Heart right ventricle (tissue), 16 donors: ENCODE data around the gene GADL1. TPM values are rescaled to one million over a fixed set of nuclear protein-coding genes. Genes with fewer than 3 reads are reported as not detected.

Experiments used
- ATAC-seq, 8 donors: fragments of 200-7000 bp; cut with Tn5 transposase; one replicate each; pipeline ENCODE4 v1.9.1; 2020; ENCODE audit warnings: mild to moderate bottlenecking in 8 of 8, moderate library complexity in 8 of 8, moderate number of reproducible peaks in 1 of 8
- DNase-seq, 2 donors: peaks; one replicate each; pipeline ENCODE4 v3.0.0-alpha.2; 2020
- H3K27ac ChIP-seq, 10 donors: fragments of 200-600 bp; sonication (generic) in 2 of 10; one replicate each; pipeline versions ENCODE4 v1.5.0 to v1.8.0; 2020 to 2022; ENCODE audit warnings: mild to moderate bottlenecking in 3 of 10
- H3K27me3 ChIP-seq, 7 donors: fragments of 200-600 bp; one replicate each; pipeline ENCODE4 v1.8.0; 2021 to 2022; ENCODE audit warnings: mild to moderate bottlenecking in 2 of 7
- H3K36me3 ChIP-seq, 9 donors: fragments of 200-600 bp; sonication (generic) in 1 of 9; one replicate each; pipeline versions ENCODE4 v1.5.0 to v1.8.0; 2020 to 2022; ENCODE audit warnings: mild to moderate bottlenecking in 2 of 9
- H3K4me1 ChIP-seq, 9 donors: fragments of 200-600 bp; sonication (generic) in 1 of 9; one replicate each; pipeline versions ENCODE4 v1.5.0 to v1.8.0; 2020 to 2022; ENCODE audit warnings: mild to moderate bottlenecking in 4 of 9
- H3K4me3 ChIP-seq, 10 donors: fragments of 200-600 bp; sonication (generic) in 2 of 10; one replicate each; pipeline versions ENCODE4 v1.5.0 to v1.8.0; 2020 to 2022; ENCODE audit warnings: mild to moderate bottlenecking in 7 of 10, moderate library complexity in 2 of 10
- H3K9me3 ChIP-seq, 11 donors: fragments of 200-600 bp in 10 of 11; sonication (generic) in 2 of 11; one replicate each; pipeline versions ENCODE4 v1.5.0 to v1.8.0; 2013 to 2022; ENCODE audit warnings: mild to moderate bottlenecking in 2 of 11, control low read depth in 1 of 11, moderate library complexity in 1 of 11
- CTCF ChIP-seq, 9 donors: fragments of 200-600 bp; sonication (generic) in 2 of 9; IDR thresholded peaks; one replicate each; pipeline versions ENCODE4 v1.5.0 to v1.8.0; 2021 to 2022; ENCODE audit warnings: antibody characterized with exemption in 9 of 9, mild to moderate bottlenecking in 5 of 9, moderate library complexity in 1 of 9
- WGBS, 2 donors: extraction: QIAGEN DNeasy Blood & Tissue Kit; methylation state at CpG; one replicate each; pipeline ENCODE4 v1.1.7; 2013; ENCODE audit warnings: inconsistent platforms in 1 of 2; 5-methylcytosine and 5-hydroxymethylcytosine counted together
- intact Hi-C, 10 donors: fragments of 100-400 bp; cut with DNase I; formaldehyde crosslinking; loops; one replicate each; pipeline versions ENCODE4 v1.11.1 to v1.14.2; 2022
- polyA plus RNA-seq, 2 donors: library from polyadenylated mRNA; stranded (reverse); fragments of 200-250 nt; gene quantifications; one replicate each; pipeline ENCODE4 v1.2.3, GENCODE V29; 2013
- total RNA-seq, 10 donors: library from RNA; stranded (reverse); fragmentation: NEBNext Ultra II Directional in 3 of 10; extraction: Animal tissue kit (Norgen Biotek cat#: 25700) in 3 of 10; gene quantifications; one replicate each; pipeline versions ENCODE4 v1.2.1 to v1.2.4, GENCODE V29; 2021 to 2023
- donor health status: Arrhythmogenic right ventricular cardiomyopathy.
- donor health status: ischemic (EF 13 %, LVEDD 7.1; RV severe dilation, severe dysfunction).
- donor health status: healthy with polysubstance abuse.
- donor health status: DM: no; HTN: yes; CAD: no.
- donor health status: DM: no; HTN: no; CAD: no.
- donor health status: ischemic (EF 25% LVEDD 6.9; RV normal size, moderate dysfunction).
- donor health status: ischemic (EF 25% LVEDD 5.7; RV mildly dilated, moderate dysfunction).
- donor health status: healthy.
- donor health status: DM: yes; HTN: yes; CAD: no.
- donor health status: Ischemic cardiomyopathy.
- donor health status: ischemic (EF 35%, LVEDD 5.7; RV mildly dilated, moderate dysfunction).
- donor health status: nonischemic (EF 11% LVEDD 7.7; RV severe dilation, severe dysfunction).
- donor health status: DM: yes; HTN: yes; CAD: no.
- donor health status: PGD.
- donor health status: ischemic (EF 29% LVEDD 5.4; RV normal size, mild dysfunction).
- donor health status: nonischemic (EF 23%, LVEDD 6.1; RV moderate dilation, normal function).

Gene GADL1
- total and polyA plus RNA-seq, 12 donors: 0.12 to 1.6 (median 0.40) TPM; not detected in 4

- TF ChIP-seq CTCF (IDR thresholded peaks at IDR 0.05): peak; percentile 70 to 90 (median 81)
- Histone ChIP-seq H3K4me1 (peaks cover 11 to 94% (median 68%) of the 10 kb centered on the region in 9 donors), H3K36me3 (peaks cover 0 to 98% (median 6%) of the 10 kb centered on the region in 9 donors), H3K4me3 (no peak overlapping the region), H3K9me3 (no peaks in the 10 kb centered on the region), H3K27me3 (no peaks in the 10 kb centered on the region), H3K27ac (peak overlapping the region in 7 of 10 donors; percentile 8 to 64 (median 45))
- 0 to 3% methylated on average over 2 of the region's 2 CpGs for WGBS, 2 donors
- DNase-seq (peak in 1 of 2 donors; percentile 59), ATAC-seq (peak; percentile 76 to 88 (median 84))
- intact Hi-C loops: loop anchor here (1.0 to 10.0 kb wide), 22 partner anchors 86 to 651 kb away; partner anchors contain the start of gene TGFBR2 (in 2 of the 10)
Observed at GRCh38 chr3:30693470-30694120, 200.9 kb downstream of the GADL1 start.

GRCh38 chr3:30692498-30693130 lies 201.8 kb downstream of the GADL1 start:
- Histone ChIP-seq H3K27me3 (no peaks in the 10 kb centered on the region), H3K27ac (peak overlapping the region in 8 of 10 donors; percentile 8 to 64 (median 44)), H3K4me3 (no peak overlapping the region), H3K9me3 (no peaks in the 10 kb centered on the region), H3K36me3 (peaks cover 0 to 98% (median 6%) of the 10 kb centered on the region in 9 donors), H3K4me1 (peaks cover 16 to 97% (median 76%) of the 10 kb centered on the region in 9 donors)
- no peak for ATAC-seq
- WGBS, 2 donors: 78 to 80% methylated on average over 3 of the region's 3 CpGs
- intact Hi-C loops: loop anchor here (1.0 to 10.0 kb wide), 22 partner anchors 85 to 650 kb away; partner anchors contain the start of gene TGFBR2 (in 2 of the 10)
- TF ChIP-seq CTCF (IDR thresholded peaks at IDR 0.05): no peak
- DNase-seq: no peak

GRCh38 chr3:30691944-30692343 lies 202.5 kb downstream of the GADL1 start:
- no peak overlapping the region for H3K4me3 ChIP-seq
- ATAC-seq (peak in 1 of 8 donors; percentile 10), DNase-seq (no peak)
- peaks cover 0 to 100% (median 6%) of the 10 kb centered on the region in 9 donors for H3K36me3 ChIP-seq
- H3K4me1 ChIP-seq: peaks cover 16 to 98% (median 78%) of the 10 kb centered on the region in 9 donors
- 84 to 89% methylated on average over 1 of the region's 1 CpG for WGBS, 2 donors
- TF ChIP-seq CTCF (IDR thresholded peaks at IDR 0.05): no peak
- H3K9me3 ChIP-seq: no peaks in the 10 kb centered on the region
- intact Hi-C loops: loop anchor here (2.0 to 10.0 kb wide), 21 partner anchors 85 to 649 kb away; partner anchors contain the start of gene TGFBR2 (in 2 of the 10)
- H3K27me3 ChIP-seq: no peaks in the 10 kb centered on the region
- peak overlapping the region in 6 of 10 donors; percentile 26 to 64 (median 48) for H3K27ac ChIP-seq

- ATAC-seq (peak in 1 of 8 donors; percentile 6), DNase-seq (no peak)
- Histone ChIP-seq H3K27ac (peak overlapping the region in 9 of 10 donors; percentile 26 to 64 (median 45)), H3K4me1 (peaks cover 16 to 98% (median 79%) of the 10 kb centered on the region in 9 donors), H3K36me3 (peaks cover 0 to 100% (median 6%) of the 10 kb centered on the region in 9 donors), H3K4me3 (no peak overlapping the region), H3K27me3 (no peaks in the 10 kb centered on the region), H3K9me3 (no peaks in the 10 kb centered on the region)
- TF ChIP-seq CTCF (IDR thresholded peaks at IDR 0.05): no peak
- intact Hi-C loops: loop anchor here (5.0 to 10.0 kb wide), 16 partner anchors 84 to 647 kb away; partner anchors contain the start of gene TGFBR2 (in 2 of the 10)
- WGBS, 2 donors: 59 to 66% methylated on average over 10 of the region's 10 CpGs
Observed at GRCh38 chr3:30691249-30691880, 203.1 kb downstream of the GADL1 start.
